Mesothelial cell of epicardium (in vitro differentiated cells): ENCODE measurements around the gene KRT6A. TPM values are rescaled to one million over a fixed set of nuclear protein-coding genes. Genes with fewer than 3 reads are reported as not detected.

Experiments
- DNase-seq, 2 experiments: peaks; one replicate each; pipeline ENCODE4 v3.0.0; 2021; ENCODE audit warnings: low spot score in 2 of 2; ENCODE audit not compliant: unreplicated experiment in 2 of 2
- H3K27ac Mint-ChIP-seq: 2 replicates; pipeline ENCODE4 v1.8.0; 2021; ENCODE audit warnings: mixed read lengths
- H3K27me3 Mint-ChIP-seq: 2 replicates; pipeline ENCODE4 v1.8.0; 2021; ENCODE audit warnings: low read depth, mixed read lengths
- H3K36me3 Mint-ChIP-seq: 2 replicates; pipeline ENCODE4 v1.8.0; 2021; ENCODE audit warnings: mixed read lengths
- H3K4me1 Mint-ChIP-seq: 2 replicates; pipeline ENCODE4 v1.8.0; 2021; ENCODE audit warnings: mixed read lengths
- H3K4me3 Mint-ChIP-seq: 2 replicates; pipeline ENCODE4 v1.8.0; 2021; ENCODE audit warnings: mild to moderate bottlenecking, moderate library complexity, mixed read lengths
- H3K9me3 Mint-ChIP-seq: 2 replicates; pipeline ENCODE4 v1.8.0; 2021; ENCODE audit warnings: mixed read lengths
- CTCF ChIP-seq: fragments of 200-600 bp; sonication (generic); IDR thresholded peaks from one replicate; pipeline ENCODE4 v1.5.0; 2021; ENCODE audit warnings: antibody characterized with exemption; ENCODE audit not compliant: unreplicated experiment
- total RNA-seq: library from RNA; stranded (reverse); gene quantifications from 3 replicates; pipeline ENCODE4 v1.2.1, GENCODE V29; 2021

KRT6A gene
- total RNA-seq, 1 donor from 2014 or later = 1.2 TPM

GRCh38 chr12:52498946-52499345, 5.9 kb upstream of the KRT6A start:
- no peak overlapping the region for H3K4me3 Mint-ChIP-seq
- peaks cover 23% of the 10 kb centered on the region for H3K4me1 Mint-ChIP-seq

GRCh38 chr12:52497975-52498374, 4.9 kb upstream of the KRT6A start:
- no peak for DNase-seq
- no peak for TF ChIP-seq CTCF
- no peak overlapping the region for H3K27ac Mint-ChIP-seq
- H3K9me3 Mint-ChIP-seq = peaks cover 15% of the 10 kb centered on the region
- no peaks in the 10 kb centered on the region for H3K36me3 Mint-ChIP-seq
- H3K4me3 Mint-ChIP-seq = no peak overlapping the region
- H3K4me1 Mint-ChIP-seq = peaks cover 23% of the 10 kb centered on the region
- H3K27me3 Mint-ChIP-seq = peaks cover 16% of the 10 kb centered on the region

More at GRCh38 chr12:52498946-52499345, 5.9 kb upstream of the KRT6A start:
- H3K27ac Mint-ChIP-seq = no peak overlapping the region
- H3K36me3 Mint-ChIP-seq = no peaks in the 10 kb centered on the region
- H3K9me3 Mint-ChIP-seq = peaks cover 20% of the 10 kb centered on the region
- peaks cover 6% of the 10 kb centered on the region for H3K27me3 Mint-ChIP-seq
- TF ChIP-seq CTCF = no peak
- no peak for DNase-seq

- H3K27ac Mint-ChIP-seq = peak overlapping the region; percentile 14
- DNase-seq = no peak
Observed at GRCh38 chr12:52496590-52497071, 3.6 kb upstream of the KRT6A start.

GRCh38 chr12:52496054-52496453, 3.0 kb upstream of the KRT6A start:
- no peaks in the 10 kb centered on the region for H3K36me3 Mint-ChIP-seq
- no peak for TF ChIP-seq CTCF
- H3K4me1 Mint-ChIP-seq = peaks cover 23% of the 10 kb centered on the region
- H3K4me3 Mint-ChIP-seq = no peak overlapping the region
- peak overlapping the region; percentile 14 for H3K27ac Mint-ChIP-seq
- peaks cover 4% of the 10 kb centered on the region for H3K9me3 Mint-ChIP-seq
- peaks cover 33% of the 10 kb centered on the region for H3K27me3 Mint-ChIP-seq
- no peak for DNase-seq

More at GRCh38 chr12:52496590-52497071, 3.6 kb upstream of the KRT6A start:
- Mint-ChIP-seq H3K4me1 (peaks cover 23% of the 10 kb centered on the region), H3K36me3 (no peaks in the 10 kb centered on the region), H3K9me3 (peaks cover 5% of the 10 kb centered on the region), H3K4me3 (no peak overlapping the region), H3K27me3 (peaks cover 27% of the 10 kb centered on the region)
- TF ChIP-seq CTCF = no peak

- Mint-ChIP-seq H3K36me3 (no peaks in the 10 kb centered on the region), H3K9me3 (no peaks in the 10 kb centered on the region), H3K4me1 (peaks cover 23% of the 10 kb centered on the region), H3K4me3 (no peak overlapping the region), H3K27ac (no peak overlapping the region), H3K27me3 (peaks cover 39% of the 10 kb centered on the region)
- peak in 1 of 2 experiments; percentile 52 for DNase-seq
- no peak for TF ChIP-seq CTCF
Observed at GRCh38 chr12:52495389-52495788, 2.3 kb upstream of the KRT6A start.

- no peaks in the 10 kb centered on the region for H3K36me3 Mint-ChIP-seq
- no peak overlapping the region for H3K4me3 Mint-ChIP-seq
- H3K27me3 Mint-ChIP-seq = peaks cover 47% of the 10 kb centered on the region
- H3K4me1 Mint-ChIP-seq = peaks cover 23% of the 10 kb centered on the region
- DNase-seq = no peak
- H3K27ac Mint-ChIP-seq = no peak overlapping the region
- no peak for TF ChIP-seq CTCF
- no peaks in the 10 kb centered on the region for H3K9me3 Mint-ChIP-seq
Observed at GRCh38 chr12:52494518-52494917, 1.5 kb upstream of the KRT6A start.
